HCT116 (cell line): Measurements from ENCODE around the gene ISCA1. TPM values are rescaled to one million over a fixed set of nuclear protein-coding genes. Genes with fewer than 3 reads are reported as not detected.

Experiments
- ATAC-seq: fragments of 200-7000 bp; cut with Tn5 transposase; 2 replicates; pipeline ENCODE4 v1.9.1; 2020; ENCODE audit warnings: mild to moderate bottlenecking, moderate library complexity
- BruUV-seq: library from RNA; stranded (reverse); fragments of 400-500 nt; replicated peaks from 2 replicates; lab custom pipeline; 2021; lab: Mats Ljungman, UMichigan
- CTCF ChIA-PET: fragments of 300-600 bp; sonication (Branson Sonifier 250); formaldehyde crosslinking; loops from one replicate; lab custom pipeline; 2021; ENCODE audit warnings: antibody characterized with exemption; lab: Charles Lee
- POLR2A ChIA-PET: fragments of 300-600, 350-600 bp; sonication (Branson Sonifier 250); formaldehyde crosslinking; loops from one replicate; lab custom pipeline; 2021; ENCODE audit warnings: antibody characterized with exemption; lab: Charles Lee
- RAD21 ChIA-PET, 2 experiments: fragments of 300-600 bp; sonication (Branson Sonifier 250); formaldehyde crosslinking; loops; one replicate each; lab custom pipeline; 2023; ENCODE audit warnings: low total read pairs in 2 of 2; ENCODE audit not compliant: uncharacterized antibody in 2 of 2, unreplicated experiment in 2 of 2, low non-redundant PET in 1 of 2; lab: Charles Lee
- DNase-seq: peaks from one replicate; pipeline ENCODE4 v3.0.0-alpha.2; 2010; ENCODE audit warnings: low read depth, low spot score
- H2AFZ ChIP-seq: fragments of 200-600 bp; shearing (Covaris generic), sonication (generic); 2 replicates; pipeline ENCODE4 v1.6.1; 2017; ENCODE audit warnings: low read depth, mixed run types, mixed read lengths, antibody characterized with exemption, low read length; ENCODE audit not compliant: poor library complexity, severe bottlenecking
- H3K27ac ChIP-seq: 2 replicates; pipeline ENCODE4 v1.5.1; 2012; ENCODE audit warnings: low read depth, low read length
- H3K27me3 ChIP-seq: fragments of 200-600 bp; sonication (generic); 2 replicates; pipeline ENCODE4 v1.6.1; 2016; ENCODE audit warnings: mixed run types, low read length, mixed read lengths; ENCODE audit not compliant: insufficient read depth
- H3K36me3 ChIP-seq, 2 experiments: fragments of 200-500 bp in 1 of 2; fragments of 200-600 bp in 1 of 2; sonication (Bioruptor generic) in 1 of 2; sonication (generic) in 1 of 2; 2 replicates each; pipeline versions ENCODE4 v1.5.1 to v1.6.1; 2014 to 2016; ENCODE audit warnings: low read length in 2 of 2, inconsistent platforms in 1 of 2, mixed read lengths in 1 of 2, mixed run types in 1 of 2; ENCODE audit not compliant: insufficient read depth in 2 of 2, control insufficient read depth in 1 of 2
- H3K4me1 ChIP-seq, 2 experiments: fragments of 200-600 bp in 1 of 2; sonication (generic) in 1 of 2; 2 replicates each; pipeline versions ENCODE4 v1.5.1 to v1.6.1; 2012 to 2017; ENCODE audit warnings: low read length in 2 of 2, inconsistent platforms in 1 of 2, mild to moderate bottlenecking in 1 of 2, mixed read lengths in 1 of 2, mixed run types in 1 of 2, moderate library complexity in 1 of 2; ENCODE audit not compliant: insufficient read depth in 2 of 2, control insufficient read depth in 1 of 2
- H3K4me2 ChIP-seq: fragments of 200-600 bp; sonication (generic); 2 replicates; pipeline ENCODE4 v1.6.1; 2017; ENCODE audit warnings: mixed run types, low read length, mixed read lengths
- H3K4me3 ChIP-seq, 2 experiments: fragments of 200-600 bp in 1 of 2; sonication (generic) in 1 of 2; replicated peaks in 1 of 2; 2 replicates each; pipeline ENCODE4 v1.5.1; 2011 to 2016; ENCODE audit warnings: low read length in 2 of 2, control low read depth in 1 of 2, low read depth in 1 of 2, mild to moderate bottlenecking in 1 of 2, mixed read lengths in 1 of 2, mixed run types in 1 of 2
- H3K79me2 ChIP-seq: fragments of 200-600 bp; sonication (generic); 2 replicates; pipeline ENCODE4 v1.6.1; 2017; ENCODE audit warnings: mild to moderate bottlenecking, mixed run types, low read length, moderate library complexity, mixed read lengths; ENCODE audit not compliant: insufficient read depth
- H3K9ac ChIP-seq: fragments of 200-600 bp; sonication (generic); 2 replicates; pipeline ENCODE4 v1.6.1; 2016; ENCODE audit warnings: low read length, mixed read lengths
- H3K9me2 ChIP-seq: fragments of 200-600 bp; sonication (generic), shearing (Covaris generic); 2 replicates; pipeline ENCODE4 v1.6.1; 2017; ENCODE audit warnings: mixed run types, mild to moderate bottlenecking, moderate library complexity; ENCODE audit not compliant: insufficient read depth
- H3K9me3 ChIP-seq, 2 experiments: fragments of 200-500 bp in 1 of 2; fragments of 200-600 bp in 1 of 2; sonication (Bioruptor generic) in 1 of 2; sonication (generic) in 1 of 2; 2 replicates each; pipeline ENCODE4 v1.6.1; 2014 to 2017; ENCODE audit warnings: low read length in 2 of 2, mixed read lengths in 2 of 2, inconsistent platforms in 1 of 2, low read depth in 1 of 2, mild to moderate bottlenecking in 1 of 2, mixed run types in 1 of 2, moderate library complexity in 1 of 2; ENCODE audit not compliant: control insufficient read depth in 1 of 2, insufficient read depth in 1 of 2
- H4K20me1 ChIP-seq: fragments of 200-600 bp; sonication (generic), shearing (Covaris generic); 2 replicates; pipeline ENCODE4 v1.6.1; 2017; ENCODE audit warnings: mixed run types, mild to moderate bottlenecking, moderate library complexity; ENCODE audit not compliant: insufficient read depth
- CBX3 ChIP-seq: IDR thresholded peaks from 2 replicates; pipeline ENCODE4 v1.6.1; 2012; ENCODE audit warnings: low read depth
- CTCF ChIP-seq, 3 experiments: fragments of 200-600 bp in 1 of 3; sonication (generic) in 1 of 3; IDR thresholded peaks in 2 of 3; conservative IDR thresholded peaks in 1 of 3; 2 replicates each; pipeline ENCODE4 v1.5.1; 2012 to 2017; ENCODE audit warnings: low read depth in 2 of 3, low read length in 2 of 3, antibody characterized with exemption in 1 of 3, borderline replicate concordance in 1 of 3, control low read depth in 1 of 3, mild to moderate bottlenecking in 1 of 3, mixed read lengths in 1 of 3, mixed run types in 1 of 3, moderate library complexity in 1 of 3; ENCODE audit not compliant: insufficient read depth in 1 of 3
- EGR1 ChIP-seq: IDR thresholded peaks from 2 replicates; pipeline ENCODE4 v1.6.1; 2012; ENCODE audit warnings: low read depth
- FOSL1 ChIP-seq: IDR thresholded peaks from 2 replicates; pipeline ENCODE4 v1.6.1; 2012; ENCODE audit warnings: low read depth
- JUND ChIP-seq: IDR thresholded peaks from 2 replicates; pipeline ENCODE4 v1.6.1; 2012
- RAD21 ChIP-seq: IDR thresholded peaks from 2 replicates; pipeline ENCODE4 v1.6.1; 2012; ENCODE audit warnings: low read depth, mild to moderate bottlenecking
- REST ChIP-seq: IDR thresholded peaks from 2 replicates; pipeline ENCODE4 v1.6.1; 2012; ENCODE audit warnings: low read depth
- SRF ChIP-seq: IDR thresholded peaks from 2 replicates; pipeline ENCODE4 v1.6.1; 2012; ENCODE audit warnings: low read depth
- TCF7L2 ChIP-seq: IDR thresholded peaks from 2 replicates; pipeline ENCODE4 v1.7.0; 2011; ENCODE audit warnings: borderline replicate concordance, inconsistent platforms; ENCODE audit not compliant: insufficient read depth, insufficient read length; ENCODE audit errors: extremely low read depth
- YY1 ChIP-seq: IDR thresholded peaks from 2 replicates; pipeline ENCODE4 v1.6.1; 2011; ENCODE audit warnings: low read length, low read depth, moderate library complexity, mild to moderate bottlenecking; ENCODE audit not compliant: insufficient replicate concordance; ENCODE audit errors: extremely low read depth
- ZBTB33 ChIP-seq: IDR thresholded peaks from 2 replicates; pipeline ENCODE4 v1.6.1; 2011; ENCODE audit warnings: mild to moderate bottlenecking, low read length, moderate library complexity; ENCODE audit not compliant: insufficient replicate concordance; ENCODE audit errors: extremely low read depth
- ZFX ChIP-seq: fragments of 450-650 bp; IDR thresholded peaks from 2 replicates; pipeline ENCODE4 v1.6.1; 2017
- intact Hi-C: fragments of 100-400 bp; cut with micrococcal nuclease; formaldehyde crosslinking; loops from 2 replicates; pipeline ENCODE4 v1.10.0; 2022
- total RNA-seq: library from RNA; stranded (reverse); gene quantifications from one replicate; pipeline ENCODE4 v1.2.1, GENCODE V29; 2021; ENCODE audit not compliant: unreplicated experiment

Gene ISCA1
- total RNA-seq, 1 experiment from 2014 or later, result 25.7 TPM

- ChIA-PET POLR2A (no interaction called here), RAD21 (no interaction called here)
Observed at GRCh38 chr9:86330186-86330585, 47.8 kb upstream of the ISCA1 start.

More at GRCh38 chr9:86330186-86330585, 47.8 kb upstream of the ISCA1 start:
- CTCF ChIA-PET, result no interaction called here
- no peak overlapping the region for H3K4me2 ChIP-seq
- no peaks in the 10 kb centered on the region for H3K79me2 ChIP-seq
- no peaks in the 10 kb centered on the region for H3K27me3 ChIP-seq
- no TSS peak for BruUV-seq
- TF ChIP-seq FOSL1 (no peak), REST (no peak), EGR1 (no peak), CTCF (IDR thresholded peaks at IDR 0.05 in 2 of 3, conservative IDR thresholded peaks at IDR 0.05 in 1 of 3; ENCODE audit: borderline replicate concordance in 1 of 3, insufficient read depth in 1 of 3, low read depth in 2 of 3, low read length in 2 of 3) (no peak), TCF7L2 (no peak), ZBTB33 (no peak), ZFX (no peak), YY1 (no peak), CBX3 (no peak), JUND (no peak), SRF (no peak), RAD21 (no peak)
- H3K4me1 ChIP-seq, result no peaks in the 10 kb centered on the region
- no peak overlapping the region for H3K9ac ChIP-seq
- H3K36me3 ChIP-seq, result peaks cover 26 to 31% of the 10 kb centered on the region in 2 experiments
- no peaks in the 10 kb centered on the region for H3K9me2 ChIP-seq
- H2AFZ ChIP-seq, result no peak overlapping the region
- H3K4me3 ChIP-seq, result no peak overlapping the region
- ATAC-seq (no peak), DNase-seq (no peak)
- no peaks in the 10 kb centered on the region for H4K20me1 ChIP-seq
- intact Hi-C loops, result no loop called here
- H3K9me3 ChIP-seq, result no peaks in the 10 kb centered on the region
- no peak overlapping the region for H3K27ac ChIP-seq
